GM19463 (cell line): Measurements from ENCODE around the gene PTPN14.
A peak's percentile ranks its signal among the peaks of the same experiment; 100 is the strongest.
"Not testable (repeated sequence)": the region's sequence is repeated elsewhere in the genome, so short reads cannot be mapped to it uniquely, and the experiment has no call there.

Experiments used
- ATAC-seq: cut with Tn5 transposase; IDR thresholded peaks from one replicate; pipeline ENCODE4 v1.9.1; 2021; ENCODE audit warnings: mild to moderate bottlenecking, moderate library complexity; ENCODE audit not compliant: unreplicated experiment

Gene PTPN14

GRCh38 chr1:214513394-214513793, 38.0 kb downstream of the PTPN14 start:
- ATAC-seq = no peak

- no peak for ATAC-seq
These were observed 39.8 kb downstream of the PTPN14 start for GRCh38 chr1:214511639-214511998.

GRCh38 chr1:214510914-214511638, 40.3 kb downstream of the PTPN14 start:
- no peak for ATAC-seq

GRCh38 chr1:214510477-214510876, 40.9 kb downstream of the PTPN14 start:
- no peak for ATAC-seq

- ATAC-seq = not testable (repeated sequence)
These were observed 41.8 kb downstream of the PTPN14 start for GRCh38 chr1:214509622-214510021.

GRCh38 chr1:214506972-214507431, 44.4 kb downstream of the PTPN14 start:
- peak; percentile 88 for ATAC-seq

- no peak for ATAC-seq
These were observed 46.3 kb downstream of the PTPN14 start for GRCh38 chr1:214505134-214505533.

GRCh38 chr1:214504330-214504729, 47.1 kb downstream of the PTPN14 start:
- ATAC-seq = no peak

GRCh38 chr1:214503553-214503952, 47.8 kb downstream of the PTPN14 start:
- no peak for ATAC-seq

- no peak for ATAC-seq
These were observed 50.9 kb downstream of the PTPN14 start for GRCh38 chr1:214500340-214501055.

- no peak for ATAC-seq
These were observed 51.7 kb downstream of the PTPN14 start for GRCh38 chr1:214499732-214500131.

GRCh38 chr1:214498021-214498420, 53.4 kb downstream of the PTPN14 start:
- no peak for ATAC-seq

- ATAC-seq = no peak
These were observed 55.3 kb downstream of the PTPN14 start for GRCh38 chr1:214496126-214496525.

- no peak for ATAC-seq
These were observed 56.7 kb downstream of the PTPN14 start for GRCh38 chr1:214494706-214495105.

- not testable (repeated sequence) for ATAC-seq
These were observed 57.2 kb downstream of the PTPN14 start for GRCh38 chr1:214494179-214494578.

GRCh38 chr1:214493126-214493796, 58.1 kb downstream of the PTPN14 start:
- ATAC-seq = no peak

- no peak for ATAC-seq
These were observed 58.9 kb downstream of the PTPN14 start for GRCh38 chr1:214492401-214493075.

GRCh38 chr1:214491468-214492146, 59.8 kb downstream of the PTPN14 start:
- ATAC-seq = no peak

- ATAC-seq = no peak
These were observed 66.3 kb downstream of the PTPN14 start for GRCh38 chr1:214485151-214485550.

- ATAC-seq = not testable (repeated sequence)
These were observed 68.2 kb downstream of the PTPN14 start for GRCh38 chr1:214483180-214483579.
